SKM-1 (cell line): Measurements from ENCODE around the gene AMTN.
"Not testable (repeated sequence)": the region's sequence is repeated elsewhere in the genome, so short reads cannot be mapped to it uniquely, and the experiment has no call there.

Experiments used
- DNase-seq: peaks from one replicate; lab custom pipeline; 2025; ENCODE audit not compliant: unreplicated experiment; lab: John Stamatoyannopoulos, UW

Gene AMTN

GRCh38 chr4:70518269-70518668, at the start of gene AMTN:
Gene AMTN, plus strand, starts transcription at chr4:70518569. Its CDS starts 209 bp downstream, at chr4:70518778.
- no peak for DNase-seq

GRCh38 chr4:70471897-70472296, 46.5 kb upstream of the AMTN start, which contains the start of gene MUC7:
Gene MUC7, plus strand, starts transcription at chr4:70472197. Its CDS starts 1,825 bp downstream, at chr4:70474022.
- DNase-seq, result no peak

- DNase-seq, result no peak
These were observed 44.7 kb upstream of the AMTN start for GRCh38 chr4:70473679-70474078.

- no peak for DNase-seq
These were observed 29.6 kb upstream of the AMTN start for GRCh38 chr4:70488748-70489147.

GRCh38 chr4:70496231-70496630, 22.1 kb upstream of the AMTN start:
- DNase-seq, result no peak

- DNase-seq, result not testable (repeated sequence)
These were observed 16.5 kb upstream of the AMTN start for GRCh38 chr4:70501838-70502237.

GRCh38 chr4:70504733-70505132, 13.6 kb upstream of the AMTN start:
- no peak for DNase-seq

- no peak for DNase-seq
These were observed 13.1 kb upstream of the AMTN start for GRCh38 chr4:70505151-70505748.

- no peak for DNase-seq
These were observed 9.6 kb upstream of the AMTN start for GRCh38 chr4:70508801-70509200.

- DNase-seq, result no peak
These were observed 7.0 kb upstream of the AMTN start for GRCh38 chr4:70511365-70511764.

GRCh38 chr4:70515367-70516250, 2.8 kb upstream of the AMTN start:
- no peak for DNase-seq

GRCh38 chr4:70518716-70519115, 347 bp downstream of the AMTN start:
- DNase-seq, result no peak

GRCh38 chr4:70522626-70523025, 4.3 kb downstream of the AMTN start:
- no peak for DNase-seq

- no peak for DNase-seq
These were observed 12.6 kb downstream of the AMTN start for GRCh38 chr4:70530997-70531396.

- DNase-seq, result no peak
These were observed 13.6 kb downstream of the AMTN start for GRCh38 chr4:70531981-70532380.

- no peak for DNase-seq
These were observed 14.8 kb downstream of the AMTN start for GRCh38 chr4:70533211-70533610.

- DNase-seq, result no peak
These were observed 15.4 kb downstream of the AMTN start for GRCh38 chr4:70533791-70534190.

GRCh38 chr4:70534886-70535285, 16.5 kb downstream of the AMTN start:
- not testable (repeated sequence) for DNase-seq

GRCh38 chr4:70538869-70539268, 20.5 kb downstream of the AMTN start:
- no peak for DNase-seq

- DNase-seq, result peak; percentile 20
These were observed 26.0 kb downstream of the AMTN start for GRCh38 chr4:70544279-70544868.

GRCh38 chr4:70556856-70557255, 38.5 kb downstream of the AMTN start:
- DNase-seq, result no peak
